CD14-positive monocyte (primary cell): ENCODE measurements around the gene AMBRA1. TPM values are rescaled to one million over a fixed set of nuclear protein-coding genes. Genes with fewer than 3 reads are reported as not detected.

ENCODE experiments used
- DNase-seq, 3 donors: peaks; one replicate each; pipeline ENCODE4 v3.0.0-alpha.2; 2011 to 2022
- H2AFZ ChIP-seq: 2 replicates; pipeline ENCODE4 v1.6.0; 2012; ENCODE audit warnings: mild to moderate bottlenecking, low read depth, low read length, inconsistent platforms; ENCODE audit not compliant: insufficient read depth, poor library complexity, severe bottlenecking
- H3K27ac ChIP-seq, 2 donors: 1 replicate in 1 of 2; 2 replicates in 1 of 2; pipeline ENCODE4 v1.5.1; 2012 to 2013; ENCODE audit warnings: low read length in 2 of 2, control low read depth in 1 of 2, inconsistent platforms in 1 of 2, low read depth in 1 of 2, mild to moderate bottlenecking in 1 of 2
- H3K27me3 ChIP-seq, 2 donors: one replicate each; pipeline versions ENCODE4 v1.6.0 to v1.6.1; 2011 to 2013; ENCODE audit warnings: low read length in 2 of 2; ENCODE audit not compliant: control insufficient read depth in 2 of 2, insufficient read depth in 2 of 2
- H3K36me3 ChIP-seq, 2 donors: replicated peaks in 1 of 2; 1 replicate in 1 of 2; 2 replicates in 1 of 2; pipeline versions ENCODE4 v1.5.1 to v1.6.1; 2012 to 2013; ENCODE audit warnings: low read length in 2 of 2, control low read depth in 1 of 2, inconsistent platforms in 1 of 2, mild to moderate bottlenecking in 1 of 2; ENCODE audit not compliant: insufficient read depth in 2 of 2, control insufficient read depth in 1 of 2
- H3K4me1 ChIP-seq, 2 donors: 1 replicate in 1 of 2; 2 replicates in 1 of 2; pipeline versions ENCODE4 v1.5.1 to v1.6.1; 2012 to 2013; ENCODE audit warnings: low read length in 2 of 2, control low read depth in 1 of 2, inconsistent platforms in 1 of 2, mild to moderate bottlenecking in 1 of 2, moderate library complexity in 1 of 2; ENCODE audit not compliant: insufficient read depth in 2 of 2, control insufficient read depth in 1 of 2
- H3K4me2 ChIP-seq: replicated peaks from 2 replicates; pipeline ENCODE3; 2012; ENCODE audit warnings: low read length, moderate library complexity, mild to moderate bottlenecking; ENCODE audit not compliant: poor library complexity, severe bottlenecking; ENCODE audit errors: extremely low read depth
- H3K4me3 ChIP-seq, 3 experiments: fragments of 200-600 bp in 1 of 3; sonication (generic) in 1 of 3; replicated peaks in 1 of 3; 1 replicate in 2 of 3; 2 replicates in 1 of 3; pipeline ENCODE4 v1.5.1; 2011 to 2013; ENCODE audit warnings: low read length in 3 of 3, mild to moderate bottlenecking in 3 of 3, control low read depth in 2 of 3, low read depth in 2 of 3, inconsistent platforms in 1 of 3, moderate library complexity in 1 of 3
- H3K79me2 ChIP-seq: 2 replicates; pipeline ENCODE4 v1.6.0; 2012; ENCODE audit warnings: mild to moderate bottlenecking, control low read depth, inconsistent platforms, low read length, moderate library complexity; ENCODE audit not compliant: insufficient read depth
- H3K9ac ChIP-seq: 2 replicates; pipeline ENCODE4 v1.6.0; 2017; ENCODE audit warnings: low read length, mild to moderate bottlenecking; ENCODE audit not compliant: insufficient read depth, poor library complexity, severe bottlenecking
- H3K9me3 ChIP-seq, 2 donors: replicated peaks in 1 of 2; 1 replicate in 1 of 2; 2 replicates in 1 of 2; pipeline versions ENCODE4 v1.5.1 to v1.6.1; 2012 to 2013; ENCODE audit warnings: low read length in 2 of 2, control low read depth in 1 of 2; ENCODE audit not compliant: control insufficient read depth in 1 of 2, insufficient read depth in 1 of 2
- H4K20me1 ChIP-seq: 2 replicates; pipeline ENCODE4 v1.6.0; 2012; ENCODE audit warnings: mild to moderate bottlenecking, low read length, control low read depth, moderate library complexity; ENCODE audit not compliant: insufficient read depth
- H3K27ac Mint-ChIP-seq, 7 donors: one replicate each; pipeline ENCODE4 v1.8.0; 2020; ENCODE audit warnings: mild to moderate bottlenecking in 7 of 7, mixed read lengths in 7 of 7, moderate library complexity in 6 of 7, inconsistent platforms in 2 of 7
- H3K27me3 Mint-ChIP-seq, 3 donors: one replicate each; pipeline ENCODE4 v1.8.0; 2021 to 2022; ENCODE audit warnings: low read depth in 3 of 3, mild to moderate bottlenecking in 3 of 3, mixed read lengths in 3 of 3, moderate library complexity in 3 of 3, inconsistent platforms in 1 of 3
- H3K36me3 Mint-ChIP-seq, 2 donors: one replicate each; pipeline ENCODE4 v1.8.0; 2020; ENCODE audit warnings: mixed read lengths in 2 of 2, inconsistent platforms in 1 of 2, mild to moderate bottlenecking in 1 of 2
- H3K4me1 Mint-ChIP-seq: one replicate; pipeline ENCODE4 v1.8.0; 2020; ENCODE audit warnings: mild to moderate bottlenecking, mixed read lengths
- H3K4me3 Mint-ChIP-seq, 2 donors: one replicate each; pipeline ENCODE4 v1.8.0; 2020; ENCODE audit warnings: mild to moderate bottlenecking in 2 of 2, mixed read lengths in 2 of 2, moderate library complexity in 1 of 2
- H3K9me3 Mint-ChIP-seq, 7 donors: one replicate each; pipeline ENCODE4 v1.8.0; 2020 to 2022; ENCODE audit warnings: mixed read lengths in 7 of 7, mild to moderate bottlenecking in 6 of 7, moderate library complexity in 6 of 7, inconsistent platforms in 2 of 7
- WGBS: methylation state at CpG from one replicate; pipeline ENCODE4 v1.1.5; 2013; ENCODE audit warnings: missing lambda C conversion rate; ENCODE audit not compliant: insufficient coverage; 5-methylcytosine and 5-hydroxymethylcytosine counted together
- intact Hi-C, 2 donors: fragments of 100-400 bp; cut with micrococcal nuclease; formaldehyde crosslinking; loops; one replicate each; pipeline versions ENCODE4 v1.15.0 to v1.15.1; 2023
- polyA plus RNA-seq, 3 donors: library from polyadenylated mRNA; depleted of rRNA in 1 of 3; unstranded in 2 of 3; stranded (reverse) in 1 of 3; fragments of 300-500 nt in 2 of 3; fragments of >200 nt in 1 of 3; fragmentation: Illumina TruSeq in 2 of 3; gene quantifications; 1 replicate in 2 of 3; 2 replicates in 1 of 3; pipeline ENCODE4 v1.2.3, GENCODE V29; 2012 to 2021
- TF ChIP-seq, protein P1 (sequence below): fragments of 200-600 bp; IDR thresholded peaks from one replicate; pipeline ENCODE4 v1.8.0; 2022; ENCODE audit warnings: antibody characterized with exemption, mild to moderate bottlenecking

Gene AMBRA1
- polyA plus RNA-seq, 3 donors: 2.1 to 6.1 (median 3.8) TPM

DNA sequence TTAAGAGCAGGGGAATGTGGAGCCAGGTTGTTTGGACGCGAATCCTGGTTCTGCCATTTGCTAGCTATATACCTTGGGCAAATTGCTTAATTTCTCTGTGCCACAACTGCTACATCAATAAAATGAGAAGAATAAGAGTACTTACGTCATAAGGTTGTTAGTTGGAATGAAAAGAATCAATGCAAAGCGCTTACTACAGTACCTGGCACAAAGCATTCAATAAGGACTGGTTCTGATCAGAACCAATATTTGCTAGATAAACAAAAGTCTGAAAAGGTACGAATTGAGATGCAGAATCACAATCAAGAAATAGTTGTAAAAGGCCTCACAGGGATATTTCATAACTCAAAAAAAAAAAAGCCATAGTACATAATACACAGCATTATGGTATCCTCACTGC is 11.2 kb downstream of the AMBRA1 start:
- Histone ChIP-seq H3K79me2 (peaks cover 68% of the 10 kb centered on the region), H2AFZ (no peak overlapping the region), H3K9ac (no peak overlapping the region), H3K27ac (no peak overlapping the region), H3K9me3 (no peaks in the 10 kb centered on the region), H3K27me3 (no peaks in the 10 kb centered on the region), H3K4me2 (no peak overlapping the region), H3K36me3 (peaks cover 0 to 10% of the 10 kb centered on the region in 2 donors), H3K4me1 (no peaks in the 10 kb centered on the region), H3K4me3 (no peak overlapping the region), H4K20me1 (peaks cover 56% of the 10 kb centered on the region)
- Mint-ChIP-seq H3K9me3 (no peaks in the 10 kb centered on the region), H3K27me3 (no peaks in the 10 kb centered on the region), H3K4me1 (no peaks in the 10 kb centered on the region), H3K36me3 (peaks cover 1 to 22% of the 10 kb centered on the region in 2 donors), H3K4me3 (no peak overlapping the region), H3K27ac (no peak overlapping the region)
- TF ChIP-seq, protein P1, sequence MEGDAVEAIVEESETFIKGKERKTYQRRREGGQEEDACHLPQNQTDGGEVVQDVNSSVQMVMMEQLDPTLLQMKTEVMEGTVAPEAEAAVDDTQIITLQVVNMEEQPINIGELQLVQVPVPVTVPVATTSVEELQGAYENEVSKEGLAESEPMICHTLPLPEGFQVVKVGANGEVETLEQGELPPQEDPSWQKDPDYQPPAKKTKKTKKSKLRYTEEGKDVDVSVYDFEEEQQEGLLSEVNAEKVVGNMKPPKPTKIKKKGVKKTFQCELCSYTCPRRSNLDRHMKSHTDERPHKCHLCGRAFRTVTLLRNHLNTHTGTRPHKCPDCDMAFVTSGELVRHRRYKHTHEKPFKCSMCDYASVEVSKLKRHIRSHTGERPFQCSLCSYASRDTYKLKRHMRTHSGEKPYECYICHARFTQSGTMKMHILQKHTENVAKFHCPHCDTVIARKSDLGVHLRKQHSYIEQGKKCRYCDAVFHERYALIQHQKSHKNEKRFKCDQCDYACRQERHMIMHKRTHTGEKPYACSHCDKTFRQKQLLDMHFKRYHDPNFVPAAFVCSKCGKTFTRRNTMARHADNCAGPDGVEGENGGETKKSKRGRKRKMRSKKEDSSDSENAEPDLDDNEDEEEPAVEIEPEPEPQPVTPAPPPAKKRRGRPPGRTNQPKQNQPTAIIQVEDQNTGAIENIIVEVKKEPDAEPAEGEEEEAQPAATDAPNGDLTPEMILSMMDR: no peak
- intact Hi-C loops: no loop called here
- no peak for DNase-seq
- WGBS: no CpG with 5 or more reads among the region's 5 CpGs

DNA sequence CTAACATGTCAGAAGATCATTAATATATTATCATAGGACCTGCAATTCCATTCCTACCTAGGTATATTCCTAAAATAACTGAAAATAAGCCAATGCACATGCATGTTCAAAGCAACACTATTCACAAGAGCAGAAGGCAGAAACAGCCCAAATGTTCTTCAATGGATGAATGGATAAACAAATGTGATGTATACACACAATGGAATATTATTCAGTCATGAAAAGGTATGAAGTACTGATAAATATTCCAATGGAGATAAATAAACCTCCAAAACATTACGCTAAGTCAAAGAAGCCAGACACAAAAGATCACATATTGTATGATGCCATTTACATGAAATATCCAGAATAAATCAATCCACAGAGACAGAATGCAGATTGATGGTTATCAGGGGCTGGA is 16.8 kb downstream of the AMBRA1 start:
- H3K36me3 Mint-ChIP-seq: peaks cover 1 to 10% of the 10 kb centered on the region in 2 donors
- intact Hi-C loops: no loop called here
- Histone ChIP-seq H3K9me3 (no peaks in the 10 kb centered on the region), H3K4me2 (no peak overlapping the region), H3K79me2 (peaks cover 85% of the 10 kb centered on the region), H4K20me1 (peaks cover 71% of the 10 kb centered on the region), H3K36me3 (no peaks in the 10 kb centered on the region), H3K27me3 (no peaks in the 10 kb centered on the region), H3K27ac (no peak overlapping the region), H2AFZ (no peak overlapping the region), H3K9ac (no peak overlapping the region), H3K4me1 (peaks cover 0 to 7% of the 10 kb centered on the region in 2 donors), H3K4me3 (no peak overlapping the region)
- H3K27ac Mint-ChIP-seq: no peak overlapping the region
- H3K4me3 Mint-ChIP-seq: no peak overlapping the region
- peaks cover 16% of the 10 kb centered on the region for H3K4me1 Mint-ChIP-seq
- no peaks in the 10 kb centered on the region for H3K27me3 Mint-ChIP-seq
- no peak for DNase-seq
- WGBS: no CpG with 5 or more reads among the region's 1 CpG
- no peaks in the 10 kb centered on the region for H3K9me3 Mint-ChIP-seq
- TF ChIP-seq, protein P1: no peak
